ENCODE results near the gene EIF2S3B.

Gene EIF2S3B

DNA sequence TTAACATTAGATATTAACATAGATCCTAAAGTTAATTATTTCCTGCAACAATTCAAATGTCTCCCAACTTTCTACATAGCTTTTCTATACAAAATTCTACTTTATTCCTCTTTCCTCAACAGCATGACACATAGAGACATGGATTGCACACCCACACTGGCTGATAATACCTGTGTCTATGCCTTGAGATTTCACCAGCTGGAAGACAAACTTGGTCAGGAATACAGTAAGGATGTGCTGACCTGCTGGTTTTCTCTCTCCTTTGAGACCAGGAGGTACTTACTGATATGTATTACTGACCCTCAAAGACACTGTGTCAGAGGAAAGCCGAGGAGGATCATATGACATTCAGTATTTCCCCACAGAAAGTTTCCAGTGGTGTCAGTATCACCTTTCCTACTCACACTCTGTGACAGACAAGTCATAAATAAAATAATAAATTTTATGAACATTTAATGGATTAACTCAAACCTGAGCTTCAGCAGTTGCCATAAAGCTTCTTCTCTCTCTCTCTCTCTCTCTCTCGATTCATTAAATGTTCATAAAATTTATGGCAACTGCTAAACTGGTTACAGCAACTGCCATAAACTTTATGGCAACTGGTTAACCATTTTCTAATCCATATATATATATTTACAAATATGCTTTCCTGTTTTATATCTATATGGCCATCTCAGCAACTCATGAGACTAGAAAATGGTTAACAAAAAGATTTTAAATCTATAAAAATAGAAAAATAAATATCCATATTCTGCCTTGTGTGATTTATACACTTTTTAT, 22.7 kb downstream of the EIF2S3B start:
- H3K4ac ChIP-seq (ENCODE audit: low read depth, low read length) = no peak overlapping the region

DNA sequence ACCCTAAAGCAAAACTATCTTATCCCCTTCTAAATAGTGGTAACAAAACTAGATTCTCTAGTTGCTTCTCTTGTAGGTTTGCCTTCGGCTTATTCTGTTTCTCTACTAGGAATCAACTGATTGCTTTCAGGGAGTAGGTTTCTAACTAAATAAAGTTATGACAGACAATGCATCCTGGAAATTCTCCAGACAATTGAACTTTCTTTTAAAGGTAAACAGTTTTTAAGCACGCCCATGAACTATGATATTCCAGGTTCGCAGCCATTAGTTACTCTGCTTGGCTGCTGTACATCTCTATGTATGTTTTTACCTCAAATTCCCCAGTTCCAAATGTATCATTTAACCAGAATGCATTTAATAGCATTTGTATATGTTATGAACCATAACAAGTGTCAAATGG, 23.9 kb downstream of the EIF2S3B start:
- Histone ChIP-seq H3K27ac (ENCODE audit: low read depth, low read length) (no peak overlapping the region), H2BK120ac (ENCODE audit: insufficient read depth, low read length, poor library complexity) (no peak overlapping the region), H3K18ac (ENCODE audit: low read length) (no peak overlapping the region), H2BK12ac (ENCODE audit: low read length) (no peak overlapping the region), H3K9ac (ENCODE audit: low read length) (no peak overlapping the region), H4K12ac (ENCODE audit: low read depth, low read length) (no peak overlapping the region), H4K91ac (ENCODE audit: low read depth, low read length) (no peak overlapping the region), H3K4me2 (ENCODE audit: low read length) (no peak overlapping the region), H3K9me3 (ENCODE audit: insufficient read depth, low read depth, low read length) (no peaks in the 10 kb centered on the region), H3K4ac (ENCODE audit: low read depth, low read length) (no peak overlapping the region), H3K14ac (ENCODE audit: low read length) (no peak overlapping the region), H2AK5ac (ENCODE audit: low read length) (no peak overlapping the region), H2AFZ (ENCODE audit: insufficient read depth, low read length, poor library complexity) (no peak overlapping the region), H3K27me3 (ENCODE audit: insufficient read depth, low read length) (no peaks in the 10 kb centered on the region), H4K8ac (ENCODE audit: low read depth, low read length) (no peak overlapping the region), H3K36me3 (ENCODE audit: control insufficient read depth in 1 of 2, insufficient read depth in 2 of 2, low read length in 2 of 2) (no peaks in the 10 kb centered on the region), H3K4me3 (ENCODE audit: low read depth, low read length) (no peak overlapping the region), H3K4me1 (ENCODE audit: control insufficient read depth in 1 of 2, insufficient read depth in 2 of 2, low read length in 2 of 2) (no peaks in the 10 kb centered on the region), H3K23ac (ENCODE audit: low read length) (no peak overlapping the region), H2BK5ac (ENCODE audit: low read depth, low read length, poor library complexity) (no peak overlapping the region), H3K79me2 (ENCODE audit: control insufficient read depth, insufficient read depth, low read length, poor library complexity) (no peaks in the 10 kb centered on the region), H3K79me1 (ENCODE audit: low read length) (no peaks in the 10 kb centered on the region)
- no peak for DNase-seq
- WGBS (ENCODE audit: extremely low coverage, insufficient coverage, insufficient read length) = no CpG with 5 or more reads among the region's 3 CpGs

More for the DNA sequence above, 22.7 kb downstream of the EIF2S3B start:
- H3K18ac ChIP-seq (ENCODE audit: low read length) = no peak overlapping the region
- no peak overlapping the region for H2AK5ac ChIP-seq (ENCODE audit: low read length)
- H3K23ac ChIP-seq (ENCODE audit: low read length) = no peak overlapping the region
- no peaks in the 10 kb centered on the region for H3K4me1 ChIP-seq (ENCODE audit: control insufficient read depth in 1 of 2, insufficient read depth in 2 of 2, low read length in 2 of 2)
- no peak overlapping the region for H4K8ac ChIP-seq (ENCODE audit: low read depth, low read length)
- H3K36me3 ChIP-seq (ENCODE audit: control insufficient read depth in 1 of 2, insufficient read depth in 2 of 2, low read length in 2 of 2) = no peaks in the 10 kb centered on the region
- no peak overlapping the region for H3K4me3 ChIP-seq (ENCODE audit: low read depth, low read length)
- no peak overlapping the region for H2AFZ ChIP-seq (ENCODE audit: insufficient read depth, low read length, poor library complexity)
- no peaks in the 10 kb centered on the region for H3K27me3 ChIP-seq (ENCODE audit: insufficient read depth, low read length)
- no peak overlapping the region for H4K12ac ChIP-seq (ENCODE audit: low read depth, low read length)
- no peak overlapping the region for H2BK5ac ChIP-seq (ENCODE audit: low read depth, low read length, poor library complexity)
- H3K14ac ChIP-seq (ENCODE audit: low read length) = no peak overlapping the region
- H3K4me2 ChIP-seq (ENCODE audit: low read length) = no peak overlapping the region
- no peak overlapping the region for H3K9ac ChIP-seq (ENCODE audit: low read length)
- H3K79me2 ChIP-seq (ENCODE audit: control insufficient read depth, insufficient read depth, low read length, poor library complexity) = no peaks in the 10 kb centered on the region
- no peak overlapping the region for H2BK120ac ChIP-seq (ENCODE audit: insufficient read depth, low read length, poor library complexity)
- H4K91ac ChIP-seq (ENCODE audit: low read depth, low read length) = no peak overlapping the region
- no peak overlapping the region for H2BK12ac ChIP-seq (ENCODE audit: low read length)
- no peaks in the 10 kb centered on the region for H3K9me3 ChIP-seq (ENCODE audit: insufficient read depth, low read depth, low read length)
- H3K27ac ChIP-seq (ENCODE audit: low read depth, low read length) = no peak overlapping the region
- no peaks in the 10 kb centered on the region for H3K79me1 ChIP-seq (ENCODE audit: low read length)
- no peak for DNase-seq
- no CpG with 5 or more reads among the region's 2 CpGs for WGBS (ENCODE audit: extremely low coverage, insufficient coverage, insufficient read length)

DNA sequence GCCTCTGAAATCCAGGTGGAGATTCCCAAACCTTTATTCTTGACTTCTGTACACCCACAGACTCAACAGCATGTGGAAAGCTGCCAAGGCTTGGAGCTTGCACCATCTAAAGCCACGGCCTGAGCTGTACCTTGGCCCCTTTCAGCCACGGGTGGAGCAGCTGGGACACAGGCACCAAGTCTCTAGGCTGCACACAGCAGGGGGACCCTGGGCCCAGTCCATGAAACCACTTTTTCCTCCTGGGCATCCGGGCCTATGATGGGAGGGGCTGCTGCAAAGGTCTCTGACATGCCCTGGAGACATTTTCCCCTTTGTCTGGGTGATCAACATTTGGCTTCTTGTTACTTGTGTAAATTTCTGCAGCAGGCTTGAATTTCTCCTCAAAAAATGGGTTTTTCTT, 32.0 kb downstream of the EIF2S3B start:
- no peak overlapping the region for H3K27ac ChIP-seq (ENCODE audit: low read depth, low read length)
- H3K18ac ChIP-seq (ENCODE audit: low read length) = no peak overlapping the region
- H4K8ac ChIP-seq (ENCODE audit: low read depth, low read length) = no peak overlapping the region
- no peaks in the 10 kb centered on the region for H3K27me3 ChIP-seq (ENCODE audit: insufficient read depth, low read length)
- no peaks in the 10 kb centered on the region for H3K4me1 ChIP-seq (ENCODE audit: control insufficient read depth in 1 of 2, insufficient read depth in 2 of 2, low read length in 2 of 2)
- H3K79me1 ChIP-seq (ENCODE audit: low read length) = no peaks in the 10 kb centered on the region
- no peak overlapping the region for H4K12ac ChIP-seq (ENCODE audit: low read depth, low read length)
- H3K9ac ChIP-seq (ENCODE audit: low read length) = no peak overlapping the region
- H2BK5ac ChIP-seq (ENCODE audit: low read depth, low read length, poor library complexity) = no peak overlapping the region
- no peak overlapping the region for H2BK120ac ChIP-seq (ENCODE audit: insufficient read depth, low read length, poor library complexity)
- no peak for DNase-seq
- no peak overlapping the region for H3K14ac ChIP-seq (ENCODE audit: low read length)
- H3K23ac ChIP-seq (ENCODE audit: low read length) = no peak overlapping the region
- no peak overlapping the region for H4K91ac ChIP-seq (ENCODE audit: low read depth, low read length)
- WGBS (ENCODE audit: extremely low coverage, insufficient coverage, insufficient read length) = no CpG with 5 or more reads among the region's 3 CpGs
- no peak overlapping the region for H3K4me2 ChIP-seq (ENCODE audit: low read length)
- H2BK12ac ChIP-seq (ENCODE audit: low read length) = no peak overlapping the region
- no peak overlapping the region for H3K4me3 ChIP-seq (ENCODE audit: low read depth, low read length)
- H2AFZ ChIP-seq (ENCODE audit: insufficient read depth, low read length, poor library complexity) = no peak overlapping the region
- no peaks in the 10 kb centered on the region for H3K36me3 ChIP-seq (ENCODE audit: control insufficient read depth in 1 of 2, insufficient read depth in 2 of 2, low read length in 2 of 2)
- H3K79me2 ChIP-seq (ENCODE audit: control insufficient read depth, insufficient read depth, low read length, poor library complexity) = no peaks in the 10 kb centered on the region
- no peak overlapping the region for H2AK5ac ChIP-seq (ENCODE audit: low read length)
- no peaks in the 10 kb centered on the region for H3K9me3 ChIP-seq (ENCODE audit: insufficient read depth, low read depth, low read length)
- no peak overlapping the region for H3K4ac ChIP-seq (ENCODE audit: low read depth, low read length)

DNA sequence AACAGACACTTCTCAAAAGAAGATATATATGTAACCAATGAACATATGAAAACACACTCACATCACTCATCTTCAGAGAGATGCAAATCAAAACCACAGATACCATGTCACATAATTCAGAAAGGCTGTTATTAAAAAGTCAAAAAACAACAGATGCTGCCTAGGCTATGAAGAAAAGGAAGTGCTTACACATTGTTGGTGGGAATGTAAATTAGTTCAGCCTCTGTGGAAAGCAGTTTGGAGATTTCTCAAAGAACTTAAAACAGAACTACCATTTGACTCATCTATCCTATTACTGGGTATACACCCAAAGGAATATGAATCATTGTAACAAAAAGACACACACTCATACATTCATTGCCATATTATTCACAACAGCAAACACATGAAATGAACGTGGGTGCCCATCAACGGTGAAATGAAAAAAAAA, 35.1 kb downstream of the EIF2S3B start:
- no peaks in the 10 kb centered on the region for H3K79me1 ChIP-seq (ENCODE audit: low read length)
- H3K4me2 ChIP-seq (ENCODE audit: low read length) = no peak overlapping the region
- H2BK120ac ChIP-seq (ENCODE audit: insufficient read depth, low read length, poor library complexity) = no peak overlapping the region
- H3K18ac ChIP-seq (ENCODE audit: low read length) = no peak overlapping the region
- no peak overlapping the region for H2BK12ac ChIP-seq (ENCODE audit: low read length)
- no peak overlapping the region for H4K12ac ChIP-seq (ENCODE audit: low read depth, low read length)
- no peak overlapping the region for H3K9ac ChIP-seq (ENCODE audit: low read length)
- no peak overlapping the region for H3K23ac ChIP-seq (ENCODE audit: low read length)
- no peak overlapping the region for H3K4me3 ChIP-seq (ENCODE audit: low read depth, low read length)
- no peak for DNase-seq
- no peak overlapping the region for H3K14ac ChIP-seq (ENCODE audit: low read length)
- no peak overlapping the region for H2AK5ac ChIP-seq (ENCODE audit: low read length)
- H2BK5ac ChIP-seq (ENCODE audit: low read depth, low read length, poor library complexity) = no peak overlapping the region
- no peaks in the 10 kb centered on the region for H3K36me3 ChIP-seq (ENCODE audit: control insufficient read depth in 1 of 2, insufficient read depth in 2 of 2, low read length in 2 of 2)
- no peak overlapping the region for H3K4ac ChIP-seq (ENCODE audit: low read depth, low read length)
- no peak overlapping the region for H4K91ac ChIP-seq (ENCODE audit: low read depth, low read length)
- H4K8ac ChIP-seq (ENCODE audit: low read depth, low read length) = no peak overlapping the region
- no CpG with 5 or more reads among the region's 2 CpGs for WGBS (ENCODE audit: extremely low coverage, insufficient coverage, insufficient read length)
- H3K27me3 ChIP-seq (ENCODE audit: insufficient read depth, low read length) = no peaks in the 10 kb centered on the region
- no peaks in the 10 kb centered on the region for H3K9me3 ChIP-seq (ENCODE audit: insufficient read depth, low read depth, low read length)
- no peak overlapping the region for H2AFZ ChIP-seq (ENCODE audit: insufficient read depth, low read length, poor library complexity)
- H3K27ac ChIP-seq (ENCODE audit: low read depth, low read length) = no peak overlapping the region
- H3K4me1 ChIP-seq (ENCODE audit: control insufficient read depth in 1 of 2, insufficient read depth in 2 of 2, low read length in 2 of 2) = no peaks in the 10 kb centered on the region
- H3K79me2 ChIP-seq (ENCODE audit: control insufficient read depth, insufficient read depth, low read length, poor library complexity) = no peaks in the 10 kb centered on the region
